Mononuclear cell (primary cell): ENCODE data around the gene COMMD1. TPM values are rescaled to one million over a fixed set of nuclear protein-coding genes. Genes with fewer than 3 reads are reported as not detected.
"Not testable (repeated sequence)": the region's sequence is repeated elsewhere in the genome, so short reads cannot be mapped to it uniquely, and the experiment has no call there.

Source experiments
- H3K27me3 ChIP-seq: 2 replicates; pipeline ENCODE4 v1.6.0; 2011; ENCODE audit warnings: low read length, control low read depth; ENCODE audit not compliant: insufficient read depth
- H3K4me1 ChIP-seq: 2 replicates; pipeline ENCODE4 v1.5.1; 2011; ENCODE audit warnings: mild to moderate bottlenecking, low read length, control low read depth; ENCODE audit not compliant: insufficient read depth
- H3K4me3 ChIP-seq: 2 replicates; pipeline ENCODE4 v1.5.1; 2011; ENCODE audit warnings: mild to moderate bottlenecking, low read length, moderate library complexity
- H3K9me3 ChIP-seq: 2 replicates; pipeline ENCODE4 v1.5.1; 2011; ENCODE audit warnings: low read depth, mild to moderate bottlenecking, control low read depth, low read length
- total RNA-seq: library from RNA; depleted of rRNA; stranded (reverse); fragments of >200 nt; gene quantifications from one replicate; pipeline ENCODE4 v1.2.3, GENCODE V29; 2012

The COMMD1 gene
- total RNA-seq, 1 donor, result 24.1 TPM

DNA sequence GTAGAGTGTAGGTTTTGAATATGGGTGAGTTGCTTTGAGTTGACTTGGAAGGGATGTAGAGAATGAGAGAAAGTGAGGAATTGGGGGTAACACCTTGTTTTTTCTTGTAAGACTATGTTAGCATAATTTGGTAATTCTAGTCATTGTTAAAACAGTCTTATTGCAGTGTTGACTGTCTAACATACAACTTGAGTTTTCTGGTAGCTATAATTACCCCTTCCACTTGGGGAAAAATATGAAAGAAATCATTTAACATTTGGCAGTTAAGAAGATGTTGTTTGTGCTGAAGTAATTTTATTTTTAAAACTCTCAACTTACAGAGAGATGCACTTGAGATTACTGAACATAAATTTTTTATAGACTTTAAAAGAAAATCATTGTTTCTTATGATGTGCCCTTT, 108.2 kb downstream of the COMMD1 start:
- H3K27me3 ChIP-seq, result no peaks in the 10 kb centered on the region

DNA sequence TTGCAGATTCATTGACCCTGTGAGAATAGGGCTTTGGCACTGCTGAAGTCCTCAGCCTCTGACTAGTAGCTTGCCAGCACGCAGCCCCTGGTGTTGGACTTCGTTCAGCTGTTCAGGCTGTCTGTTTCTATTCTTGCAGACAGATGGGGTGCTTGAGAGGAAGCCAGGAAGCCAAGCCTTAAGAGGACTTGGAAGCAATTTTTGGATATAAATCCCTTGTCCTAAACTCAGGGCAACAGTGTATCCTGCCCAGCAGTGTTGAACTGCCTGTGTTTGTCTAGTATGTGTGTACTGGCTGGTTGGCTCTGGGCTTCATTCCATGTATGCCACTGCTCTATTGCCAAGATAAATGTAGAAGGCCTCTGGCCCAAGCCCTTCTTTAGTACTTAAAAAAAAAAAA, 108.6 kb downstream of the COMMD1 start:
- Histone ChIP-seq H3K4me1 (peaks cover 35% of the 10 kb centered on the region), H3K9me3 (no peaks in the 10 kb centered on the region), H3K27me3 (no peaks in the 10 kb centered on the region), H3K4me3 (no peak overlapping the region)

More for the DNA sequence above, 108.2 kb downstream of the COMMD1 start:
- no peaks in the 10 kb centered on the region for H3K9me3 ChIP-seq
- peaks cover 35% of the 10 kb centered on the region for H3K4me1 ChIP-seq
- H3K4me3 ChIP-seq, result no peak overlapping the region

- H3K9me3 ChIP-seq, result no peaks in the 10 kb centered on the region
- peaks cover 20% of the 10 kb centered on the region for H3K4me1 ChIP-seq
- no peak overlapping the region for H3K4me3 ChIP-seq
- no peaks in the 10 kb centered on the region for H3K27me3 ChIP-seq
These were observed 111.5 kb downstream of the COMMD1 start for GRCh38 chr2:62016957-62017356.

GRCh38 chr2:62029910-62030309, 124.4 kb downstream of the COMMD1 start:
- Histone ChIP-seq H3K4me3 (no peak overlapping the region), H3K9me3 (no peaks in the 10 kb centered on the region), H3K4me1 (no peaks in the 10 kb centered on the region), H3K27me3 (no peaks in the 10 kb centered on the region)

DNA sequence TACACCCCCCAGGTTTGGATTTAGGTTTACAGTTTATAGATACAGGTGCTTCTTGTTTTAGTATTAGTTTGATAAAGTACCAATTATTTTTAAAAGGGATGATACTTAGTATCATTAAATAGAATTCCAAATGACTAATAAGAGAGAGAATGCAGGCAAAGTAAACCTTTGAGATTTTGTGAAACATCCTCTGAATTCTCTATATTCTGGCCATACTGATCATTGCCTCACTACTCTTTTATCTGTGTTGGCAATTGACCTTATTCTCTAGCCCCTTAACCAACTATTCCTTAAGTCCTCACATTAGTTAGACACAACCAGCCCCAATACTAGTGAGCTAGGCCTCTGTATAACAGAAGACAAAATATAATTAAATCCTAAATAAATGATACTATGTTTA, 125.4 kb downstream of the COMMD1 start:
- Histone ChIP-seq H3K9me3 (no peaks in the 10 kb centered on the region), H3K27me3 (no peaks in the 10 kb centered on the region), H3K4me3 (no peak overlapping the region), H3K4me1 (no peaks in the 10 kb centered on the region)

- no peak overlapping the region for H3K4me3 ChIP-seq
- no peaks in the 10 kb centered on the region for H3K27me3 ChIP-seq
- no peaks in the 10 kb centered on the region for H3K4me1 ChIP-seq
- no peaks in the 10 kb centered on the region for H3K9me3 ChIP-seq
These were observed 126.6 kb downstream of the COMMD1 start for GRCh38 chr2:62032096-62032495.

- peaks cover 13% of the 10 kb centered on the region for H3K4me1 ChIP-seq
- no peaks in the 10 kb centered on the region for H3K9me3 ChIP-seq
- H3K27me3 ChIP-seq, result no peaks in the 10 kb centered on the region
These were observed 129.2 kb downstream of the COMMD1 start for GRCh38 chr2:62034715-62035114.

DNA sequence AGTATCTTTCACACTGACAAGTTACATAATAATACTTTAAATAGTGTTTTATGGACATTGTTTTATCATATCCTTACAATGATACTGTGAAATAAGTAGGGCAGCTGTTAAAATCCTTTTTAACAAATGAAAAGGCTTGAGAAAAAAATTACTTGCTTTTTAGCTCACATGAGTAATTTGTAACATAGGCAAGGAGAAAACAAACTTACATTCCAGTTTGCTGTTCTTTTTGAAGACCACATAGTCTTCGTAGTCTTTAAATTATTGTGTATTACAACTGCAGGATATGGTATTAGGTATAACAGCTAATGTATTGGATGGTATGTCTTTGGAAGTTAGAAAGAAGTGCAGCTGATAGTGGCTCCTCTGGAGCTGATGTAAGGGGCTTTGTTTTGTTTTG, 130.8 kb downstream of the COMMD1 start:
- Histone ChIP-seq H3K27me3 (no peaks in the 10 kb centered on the region), H3K9me3 (no peaks in the 10 kb centered on the region), H3K4me3 (no peak overlapping the region), H3K4me1 (peaks cover 23% of the 10 kb centered on the region)

More at GRCh38 chr2:62034715-62035114, 129.2 kb downstream of the COMMD1 start:
- no peak overlapping the region for H3K4me3 ChIP-seq

DNA sequence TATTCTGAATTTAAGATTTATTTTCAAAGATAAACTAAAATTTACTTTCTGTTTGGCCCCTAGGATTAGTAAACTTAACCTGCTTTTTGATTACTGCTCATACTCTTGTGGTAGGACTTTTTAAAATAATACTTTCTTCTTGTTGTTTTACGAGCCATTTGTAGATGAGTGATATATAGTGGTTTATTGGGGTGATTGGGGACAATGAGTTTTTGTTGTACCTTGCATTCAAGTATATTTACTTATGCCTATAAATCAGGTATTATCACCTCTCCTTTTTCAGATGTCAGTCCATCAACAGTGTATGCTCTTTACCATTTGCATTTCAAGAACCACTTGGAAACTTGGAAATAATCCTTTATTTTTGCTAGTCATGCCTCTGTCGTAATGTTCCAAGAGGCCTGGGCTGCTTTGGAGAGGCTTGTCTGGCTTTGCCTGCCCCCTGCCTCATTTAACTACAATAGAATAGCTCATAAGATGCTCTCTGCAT, 131.3 kb downstream of the COMMD1 start:
- H3K4me1 ChIP-seq, result peaks cover 23% of the 10 kb centered on the region
- H3K27me3 ChIP-seq, result no peaks in the 10 kb centered on the region
- no peaks in the 10 kb centered on the region for H3K9me3 ChIP-seq
- no peak overlapping the region for H3K4me3 ChIP-seq

GRCh38 chr2:62038975-62039771, 133.7 kb downstream of the COMMD1 start:
- no peak overlapping the region for H3K4me3 ChIP-seq
- no peaks in the 10 kb centered on the region for H3K9me3 ChIP-seq
- H3K27me3 ChIP-seq, result no peaks in the 10 kb centered on the region
- peaks cover 23% of the 10 kb centered on the region for H3K4me1 ChIP-seq

DNA sequence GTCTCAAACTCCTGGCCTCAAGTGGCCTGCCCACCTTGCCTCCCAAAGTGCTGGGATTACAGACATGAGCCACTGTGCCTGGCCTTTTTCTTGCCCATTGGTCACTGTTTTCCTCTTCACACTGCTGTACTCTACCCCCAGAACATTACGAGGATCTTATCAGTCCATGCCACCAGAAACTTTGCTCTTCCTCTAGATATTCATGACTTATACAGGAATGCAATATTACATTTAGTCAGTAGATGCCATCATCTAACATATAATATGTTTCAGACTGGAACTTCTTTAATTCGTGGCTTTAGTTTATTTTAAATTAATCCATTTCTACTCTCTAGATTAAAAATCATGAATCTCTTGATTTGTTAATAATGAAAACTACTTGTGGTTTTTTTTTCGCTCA, 135.5 kb downstream of the COMMD1 start:
- H3K27me3 ChIP-seq, result no peaks in the 10 kb centered on the region
- peaks cover 23% of the 10 kb centered on the region for H3K4me1 ChIP-seq
- H3K9me3 ChIP-seq, result no peaks in the 10 kb centered on the region
- no peak overlapping the region for H3K4me3 ChIP-seq

DNA sequence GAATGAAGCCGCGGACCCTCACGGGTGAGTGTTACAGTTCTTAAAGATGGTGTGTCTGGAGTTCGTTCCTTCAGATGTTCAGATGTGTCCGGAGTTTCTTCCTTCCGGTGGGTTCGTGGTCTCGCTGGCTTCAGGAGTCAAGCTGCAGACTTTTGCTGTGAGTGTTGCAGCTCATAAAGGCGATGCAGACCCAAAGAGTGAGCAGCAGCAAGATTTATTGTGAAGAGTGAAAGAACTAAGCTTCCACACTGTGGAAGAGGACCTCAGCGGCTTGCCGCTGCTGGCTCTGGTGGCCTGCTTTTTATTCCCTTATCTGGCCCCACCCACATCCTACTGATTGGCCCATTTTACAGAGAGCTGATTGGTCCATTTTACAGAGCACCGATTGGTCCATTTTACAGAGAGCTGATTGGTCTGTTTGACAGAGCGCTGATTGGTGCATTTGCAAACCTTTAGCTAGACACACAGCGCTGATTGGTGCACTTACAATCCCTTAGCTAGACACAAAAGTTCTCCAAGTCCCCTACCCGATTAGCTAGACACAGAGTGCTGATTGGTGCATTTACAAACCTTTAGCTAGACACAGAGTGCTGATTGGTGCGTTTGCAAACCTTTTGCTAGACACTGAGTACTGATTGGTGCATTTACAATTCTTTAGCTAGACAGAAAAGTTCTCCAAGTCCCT, 136.4 kb downstream of the COMMD1 start:
- H3K27me3 ChIP-seq, H3K9me3 ChIP-seq, H3K4me3 ChIP-seq: not testable (repeated sequence)
- H3K4me1 ChIP-seq, result peaks cover 23% of the 10 kb centered on the region

DNA sequence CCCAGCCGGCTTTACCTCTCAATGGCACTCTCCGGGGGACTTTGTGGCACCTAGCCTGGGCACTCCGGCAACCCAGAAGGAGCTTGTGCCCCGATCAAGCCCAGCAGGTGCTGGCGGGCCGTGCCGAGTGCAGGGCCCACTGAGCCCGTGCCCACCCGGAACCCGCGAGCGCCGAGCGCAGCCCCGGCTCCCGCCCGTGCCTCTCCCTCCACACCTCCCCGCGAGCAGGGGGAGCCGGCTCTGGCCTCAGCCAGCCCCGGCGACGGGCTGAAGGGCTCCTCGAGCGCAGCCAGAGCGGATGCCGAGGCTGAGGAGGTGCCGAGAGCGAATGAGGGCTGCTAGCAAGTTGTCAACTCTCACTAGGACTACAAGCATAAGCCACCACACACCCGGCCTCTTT, 136.9 kb downstream of the COMMD1 start:
- H3K4me3 ChIP-seq, result no peak overlapping the region
- no peaks in the 10 kb centered on the region for H3K27me3 ChIP-seq
- no peaks in the 10 kb centered on the region for H3K9me3 ChIP-seq
- peaks cover 23% of the 10 kb centered on the region for H3K4me1 ChIP-seq

DNA sequence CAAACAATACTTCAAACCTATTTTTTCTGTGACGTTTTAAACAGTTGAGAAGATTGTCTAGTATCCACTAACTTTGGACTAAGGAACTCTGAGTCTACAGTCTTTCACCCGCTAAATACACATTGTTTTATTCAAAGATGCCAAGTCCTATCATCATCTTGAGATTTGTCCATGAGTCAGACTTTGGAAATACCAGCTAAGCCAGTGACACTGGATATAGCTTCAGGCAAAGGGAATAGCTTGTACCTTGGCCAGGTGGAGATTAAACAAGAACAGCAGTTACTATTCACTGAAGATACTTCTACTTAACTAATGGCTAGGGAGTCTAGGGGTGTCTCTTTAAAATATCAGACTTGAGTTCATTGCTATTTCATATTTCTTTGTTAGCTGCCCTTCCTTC, 137.5 kb downstream of the COMMD1 start:
- Histone ChIP-seq H3K27me3 (no peaks in the 10 kb centered on the region), H3K4me1 (peaks cover 23% of the 10 kb centered on the region), H3K9me3 (no peaks in the 10 kb centered on the region), H3K4me3 (no peak overlapping the region)

DNA sequence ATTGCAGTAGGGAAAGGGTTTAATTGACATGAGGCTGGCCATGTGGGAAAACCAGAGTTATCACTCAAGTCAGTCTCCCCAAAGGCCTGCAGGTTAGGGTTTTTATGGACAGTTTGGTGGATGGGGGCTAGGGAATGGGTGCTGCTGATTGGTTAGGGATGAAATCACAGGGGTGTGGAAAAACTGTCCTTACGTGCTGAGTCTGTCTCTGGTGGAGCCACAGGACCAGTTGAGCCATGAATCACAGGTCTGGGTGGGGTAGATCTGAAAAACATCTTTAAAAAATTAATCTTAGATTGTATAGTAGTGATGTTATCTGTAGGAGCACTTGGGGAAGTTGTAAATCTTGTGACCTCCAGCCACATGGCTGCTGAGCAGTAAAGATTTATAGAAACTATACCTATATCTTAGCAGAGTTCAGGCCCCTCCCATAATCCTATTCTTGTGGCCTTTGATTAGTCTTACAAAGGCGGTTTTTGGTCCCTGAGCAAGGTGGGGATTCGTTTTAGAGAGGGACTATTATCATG, 139.6 kb downstream of the COMMD1 start:
- Histone ChIP-seq H3K27me3 (no peaks in the 10 kb centered on the region), H3K4me1 (peaks cover 6% of the 10 kb centered on the region), H3K4me3 (no peak overlapping the region), H3K9me3 (no peaks in the 10 kb centered on the region)
